GM19240 (cell line): Measurements from ENCODE around the gene GMDS.

ENCODE experiments used
- DNase-seq: peaks from one replicate; pipeline ENCODE4 v3.0.0; 2011; ENCODE audit warnings: low spot score; ENCODE audit not compliant: insufficient read length

The GMDS gene

GRCh38 chr6:1906014-1906413 is 339.4 kb downstream of the GMDS start:
- DNase-seq = no peak

GRCh38 chr6:1904898-1905297 is 340.5 kb downstream of the GMDS start:
- no peak for DNase-seq

DNA sequence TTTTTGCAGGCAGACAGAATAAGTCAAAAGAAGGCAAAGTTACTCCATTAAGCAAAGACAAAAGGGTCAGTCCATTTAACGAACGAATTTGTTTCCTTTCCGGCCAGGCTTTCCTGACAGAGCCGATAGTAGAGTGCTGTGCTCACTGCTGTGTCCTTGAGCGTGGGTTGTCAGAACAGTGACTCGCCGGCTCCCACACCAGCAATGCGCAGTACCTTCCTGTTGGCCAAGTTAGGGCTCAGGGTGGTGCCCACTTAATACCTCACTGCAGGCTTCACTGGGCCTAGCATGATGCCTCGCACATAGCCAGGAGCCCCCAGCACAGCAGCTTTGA is 341.0 kb downstream of the GMDS start:
- DNase-seq = no peak

GRCh38 chr6:1903780-1904465 is 341.5 kb downstream of the GMDS start:
- DNase-seq = no peak

GRCh38 chr6:1901556-1901955 is 343.8 kb downstream of the GMDS start:
- no peak for DNase-seq

DNA sequence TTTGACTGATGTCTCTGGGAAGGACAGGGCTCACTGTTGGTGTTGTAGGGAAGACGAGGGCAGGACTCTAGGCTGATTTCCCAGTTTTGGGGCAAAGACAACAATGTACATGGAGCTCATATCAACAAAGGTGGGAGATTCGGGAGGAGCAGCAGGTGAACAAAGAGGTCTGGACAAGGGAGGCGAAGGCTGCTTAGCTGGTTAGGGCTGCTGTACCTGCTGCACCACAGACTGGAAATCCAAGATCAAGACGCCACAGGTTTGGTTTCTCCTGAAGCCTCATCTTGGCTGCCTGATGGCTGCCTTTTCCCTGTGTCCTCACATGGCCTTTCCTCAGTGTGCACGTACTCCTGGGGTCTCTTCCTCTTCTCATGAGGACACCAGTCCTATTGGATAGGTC is 348.5 kb downstream of the GMDS start:
- no peak for DNase-seq

- DNase-seq = no peak
Measured at GRCh38 chr6:1895721-1896120, 349.7 kb downstream of the GMDS start.

GRCh38 chr6:1894954-1895353 is 350.5 kb downstream of the GMDS start:
- DNase-seq = no peak

DNA sequence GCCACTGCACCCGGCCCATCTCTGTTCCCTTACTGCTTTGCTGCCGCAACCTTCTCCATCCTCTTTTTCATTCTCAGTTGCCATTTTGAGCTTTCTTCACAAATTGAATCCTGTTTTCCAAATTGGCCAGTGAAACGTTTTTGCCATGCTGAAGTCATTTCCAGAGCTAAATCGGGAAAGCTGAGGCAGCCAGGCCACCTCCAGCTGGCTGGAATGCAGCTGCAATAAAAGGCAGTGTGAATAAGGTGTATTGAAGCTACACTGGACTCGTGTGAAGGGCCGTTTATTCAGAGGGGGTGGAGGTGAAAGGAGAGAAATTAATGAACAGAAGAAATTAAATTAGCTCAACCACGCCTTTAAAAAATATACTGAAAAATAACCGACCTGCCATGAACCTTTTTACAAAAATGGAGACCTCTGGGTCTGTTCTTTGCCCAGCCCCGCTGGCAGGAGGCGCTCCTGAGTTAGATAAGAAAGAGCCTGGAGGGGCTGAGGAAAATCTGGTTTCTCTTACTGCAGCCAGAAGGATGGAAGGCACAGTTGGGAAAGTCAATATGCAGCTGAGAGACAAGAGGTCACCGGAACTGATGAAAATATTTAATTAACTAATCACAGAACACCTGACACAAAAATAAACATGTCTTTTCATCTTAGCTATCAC is 351.8 kb downstream of the GMDS start:
- DNase-seq = no peak

DNA sequence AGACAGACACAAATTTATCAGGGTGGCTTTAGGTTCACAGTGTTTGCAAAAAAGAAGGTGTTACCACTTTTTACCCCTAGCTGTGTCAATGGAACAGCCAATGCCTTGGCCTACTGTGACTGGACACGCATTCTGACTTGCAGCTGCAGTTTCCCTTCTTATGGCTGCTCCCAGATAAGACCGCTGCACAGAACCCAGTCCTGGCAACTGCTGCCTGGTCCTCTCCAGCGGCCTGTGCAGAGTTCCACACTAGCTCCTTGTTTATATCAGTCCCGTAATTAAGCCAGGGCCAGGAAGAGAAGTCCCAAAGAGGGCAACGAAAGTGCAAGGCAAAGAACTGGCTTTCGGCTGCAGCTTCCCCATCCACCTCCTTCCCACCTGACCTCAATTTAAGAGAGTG is 352.7 kb downstream of the GMDS start:
- DNase-seq = no peak

GRCh38 chr6:1890987-1891386 is 354.4 kb downstream of the GMDS start:
- no peak for DNase-seq

- no peak for DNase-seq
Measured at GRCh38 chr6:1890071-1890470, 355.3 kb downstream of the GMDS start.

DNA sequence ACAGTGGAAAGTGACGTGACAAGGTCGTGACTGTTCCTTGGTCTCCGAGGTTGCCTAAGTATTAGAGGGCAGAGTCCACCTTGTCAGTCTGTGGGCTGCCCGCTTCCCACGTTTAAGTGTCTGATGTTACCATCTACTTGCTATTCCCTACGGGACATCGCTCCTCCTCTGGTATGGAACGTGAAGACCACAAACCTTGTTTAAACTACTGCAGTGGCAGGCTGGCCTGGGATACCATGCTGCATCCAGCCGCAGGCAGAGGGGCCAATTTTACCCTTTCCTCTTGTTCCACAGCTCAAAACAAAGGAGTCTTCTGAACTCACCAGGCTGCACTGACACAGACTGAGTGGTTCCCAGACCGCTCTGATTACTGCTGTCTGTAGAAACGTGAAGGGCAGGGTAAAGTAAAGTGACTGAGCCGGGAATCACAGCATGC is 359.8 kb downstream of the GMDS start:
- no peak for DNase-seq

DNA sequence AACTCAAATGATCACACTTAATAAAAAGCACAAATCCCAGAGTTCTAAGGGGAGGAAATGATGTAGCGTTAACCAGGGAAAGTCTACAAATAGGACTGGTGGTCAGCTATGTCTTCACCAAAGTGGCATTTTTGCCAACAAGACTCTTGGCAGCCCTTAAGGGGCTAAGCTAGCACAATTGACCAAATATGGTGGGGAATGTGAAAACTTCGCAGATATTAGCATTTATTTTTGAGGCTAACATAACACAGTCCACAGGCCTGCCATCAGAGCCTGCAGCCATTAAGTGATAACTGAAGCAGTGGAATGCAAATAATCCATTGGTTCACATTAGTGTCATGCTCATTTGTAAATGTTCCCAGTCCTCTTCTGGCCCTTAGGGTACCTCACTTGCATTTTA is 361.1 kb downstream of the GMDS start:
- no peak for DNase-seq

GRCh38 chr6:1878330-1878729 is 367.1 kb downstream of the GMDS start:
- DNase-seq = no peak

- no peak for DNase-seq
Measured at GRCh38 chr6:1873781-1874180, 371.6 kb downstream of the GMDS start.

- no peak for DNase-seq
Measured at GRCh38 chr6:1872649-1873131, 372.7 kb downstream of the GMDS start.

DNA sequence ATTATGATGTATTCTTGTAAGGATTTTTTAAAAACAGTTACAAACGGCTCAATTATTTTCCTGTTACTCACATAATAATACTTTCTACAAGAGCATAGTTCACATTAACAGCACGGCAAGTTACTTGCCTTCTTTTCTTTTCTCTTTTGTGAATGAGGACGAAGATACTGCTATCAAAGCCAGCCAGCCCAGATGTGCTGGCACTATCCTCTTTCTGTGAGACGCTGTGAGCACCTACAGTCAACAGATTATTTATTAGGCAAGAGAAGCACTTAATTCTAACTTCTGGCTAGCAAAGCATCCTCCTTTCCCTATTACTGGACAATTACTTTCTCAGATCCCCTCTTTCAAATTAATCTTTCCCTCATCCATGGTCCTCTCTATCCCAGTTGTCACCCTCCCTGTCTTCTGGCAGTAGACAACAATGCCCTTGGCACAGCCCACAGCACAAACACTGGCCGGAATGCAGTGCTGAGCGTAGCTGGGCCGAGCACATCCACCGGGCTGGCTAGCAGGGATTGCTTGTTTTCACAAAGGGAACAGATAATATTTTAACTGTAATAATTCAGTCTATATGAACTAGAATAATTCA is 373.6 kb downstream of the GMDS start:
- DNase-seq = no peak

DNA sequence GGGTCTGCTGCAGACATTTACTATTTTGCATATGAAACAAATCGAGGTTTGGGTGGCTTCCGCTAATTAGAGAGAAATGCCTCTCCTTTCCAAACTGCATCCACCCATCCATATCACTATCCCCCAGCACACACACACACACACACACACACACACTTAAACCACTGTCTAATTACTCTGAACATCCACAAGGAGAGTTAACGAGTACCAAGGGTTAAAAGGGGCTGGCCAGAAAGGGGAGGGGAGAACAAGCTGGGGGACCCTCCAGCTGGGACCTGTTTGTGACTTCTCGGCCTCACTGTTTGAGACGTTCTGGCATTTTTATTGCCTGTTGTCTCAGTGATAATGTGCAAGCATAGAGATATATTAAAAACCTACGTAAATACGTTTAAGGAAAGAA is 374.5 kb downstream of the GMDS start:
- no peak for DNase-seq

DNA sequence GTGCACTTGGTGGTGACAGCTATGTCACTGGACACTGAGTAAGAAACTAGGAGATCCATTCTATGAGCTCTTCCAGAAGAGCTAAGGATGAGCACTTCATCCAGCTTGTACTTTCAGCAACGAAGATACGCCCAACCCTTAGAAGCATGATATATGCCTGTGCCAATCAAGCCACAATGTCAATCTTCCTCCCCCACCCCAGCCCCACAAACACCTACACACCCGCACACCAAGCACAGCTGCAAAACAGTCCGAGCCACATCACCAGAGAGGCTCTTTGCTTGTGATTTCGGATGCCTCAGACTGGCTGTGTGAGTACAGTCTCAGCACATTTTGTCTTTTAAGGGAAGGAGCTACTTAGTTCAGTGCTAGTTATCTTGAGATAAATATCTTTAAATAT is 375.2 kb downstream of the GMDS start:
- no peak for DNase-seq

DNA sequence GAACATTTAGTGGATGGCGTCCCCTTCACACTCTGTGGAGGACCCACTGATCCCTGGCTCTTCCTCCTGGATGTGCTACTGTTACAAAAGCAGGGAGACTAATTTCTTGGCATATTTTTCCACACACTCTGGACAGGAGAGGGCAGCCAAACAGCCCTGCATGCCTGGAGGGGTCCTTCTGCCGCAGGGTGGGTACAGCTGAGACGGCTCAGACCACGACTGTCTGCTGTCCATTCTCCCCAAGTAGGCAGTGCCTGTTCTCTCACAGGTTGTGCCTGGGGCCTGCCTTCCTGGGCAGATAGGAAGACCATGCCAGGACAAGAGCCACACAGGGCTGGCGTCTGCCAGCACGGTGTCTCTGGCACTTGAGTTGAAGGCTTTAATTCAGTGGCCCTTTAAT is 375.6 kb downstream of the GMDS start:
- DNase-seq = no peak

GRCh38 chr6:1869308-1869707 is 376.1 kb downstream of the GMDS start:
- no peak for DNase-seq
